WTC11 (cell line): ENCODE measurements around the gene ATP6V1G2.

Experiments used
- CTCF ChIP-seq: fragments of 200-600 bp; IDR thresholded peaks from 2 replicates; pipeline ENCODE4 v1.8.0; 2022; ENCODE audit warnings: antibody characterized with exemption
- FOXK1 ChIP-seq: sonication (generic); formaldehyde crosslinking; IDR thresholded peaks from 2 replicates; pipeline ENCODE4 v1.8.0; 2022; ENCODE audit warnings: mild to moderate bottlenecking, moderate library complexity, missing genetic modification reagents
- SMAD4 ChIP-seq: sonication (generic); formaldehyde crosslinking; IDR thresholded peaks from 2 replicates; pipeline ENCODE4 v1.8.0; 2022; ENCODE audit warnings: mild to moderate bottlenecking, missing genetic modification reagents
- TF ChIP-seq, protein P1 (sequence below): sonication (generic); formaldehyde crosslinking; IDR thresholded peaks from 2 replicates; pipeline ENCODE4 v1.8.1; 2023; ENCODE audit warnings: mild to moderate bottlenecking, missing genetic modification reagents

DNA sequence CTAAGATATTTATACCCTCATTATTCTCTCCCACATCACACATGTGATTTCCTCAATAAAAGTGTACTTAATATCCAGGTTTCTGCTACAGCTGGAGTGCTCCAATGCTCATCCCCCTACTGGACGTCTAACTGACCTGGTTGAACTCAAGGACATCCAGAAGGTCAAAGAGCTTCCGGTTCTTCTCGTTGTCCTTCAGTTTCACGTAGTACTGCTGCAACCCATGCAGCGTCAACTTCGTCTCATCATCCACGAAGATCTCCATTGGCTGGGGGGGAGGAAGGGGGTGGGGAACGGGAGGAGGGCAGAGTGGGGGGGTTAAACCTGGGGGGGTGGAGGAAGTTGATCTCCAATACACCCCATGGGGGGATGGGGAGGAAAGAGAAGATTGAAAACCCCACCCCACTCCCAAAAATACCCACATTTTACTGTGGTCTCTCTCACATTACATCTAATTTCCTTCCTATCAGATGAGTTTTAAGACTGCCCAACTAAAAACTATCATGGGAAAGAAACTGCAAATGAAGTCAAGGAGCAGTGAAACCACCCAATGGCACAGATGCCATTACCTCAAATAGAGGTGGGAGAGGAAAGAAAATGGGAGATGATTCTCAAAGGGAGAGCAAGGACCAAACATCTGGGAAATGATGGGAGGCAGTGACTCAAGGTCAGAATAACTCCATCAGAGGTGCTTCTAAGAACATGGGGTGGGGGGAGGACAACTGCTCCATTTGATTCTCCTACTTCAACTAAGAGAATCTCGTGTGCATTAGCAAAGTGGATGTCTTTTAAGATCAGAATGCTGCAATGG is 13.6 kb downstream of the ATP6V1G2 start:
- TF ChIP-seq FOXK1 (CRISPR knock-in tag) (no peak), CTCF (no peak), SMAD4 (no peak)
- TF ChIP-seq, protein P1, sequence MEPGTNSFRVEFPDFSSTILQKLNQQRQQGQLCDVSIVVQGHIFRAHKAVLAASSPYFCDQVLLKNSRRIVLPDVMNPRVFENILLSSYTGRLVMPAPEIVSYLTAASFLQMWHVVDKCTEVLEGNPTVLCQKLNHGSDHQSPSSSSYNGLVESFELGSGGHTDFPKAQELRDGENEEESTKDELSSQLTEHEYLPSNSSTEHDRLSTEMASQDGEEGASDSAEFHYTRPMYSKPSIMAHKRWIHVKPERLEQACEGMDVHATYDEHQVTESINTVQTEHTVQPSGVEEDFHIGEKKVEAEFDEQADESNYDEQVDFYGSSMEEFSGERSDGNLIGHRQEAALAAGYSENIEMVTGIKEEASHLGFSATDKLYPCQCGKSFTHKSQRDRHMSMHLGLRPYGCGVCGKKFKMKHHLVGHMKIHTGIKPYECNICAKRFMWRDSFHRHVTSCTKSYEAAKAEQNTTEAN: no peak
